ENCODE results near the gene FOXP4.

The FOXP4 gene

GRCh38 chr6:41568202-41568584 lies 22.0 kb downstream of the FOXP4 start:
- DNase-seq, result no peak

GRCh38 chr6:41568585-41569384 lies 22.6 kb downstream of the FOXP4 start:
- DNase-seq, result no peak

GRCh38 chr6:41570259-41570615 lies 24.1 kb downstream of the FOXP4 start:
- no peak for DNase-seq

GRCh38 chr6:41571021-41571780 lies 25.0 kb downstream of the FOXP4 start:
- DNase-seq, result no peak

GRCh38 chr6:41572613-41573012 lies 26.4 kb downstream of the FOXP4 start:
- no peak for DNase-seq

- DNase-seq, result no peak
Measured at GRCh38 chr6:41573276-41573675, 27.1 kb downstream of the FOXP4 start.

GRCh38 chr6:41573985-41574384 lies 27.8 kb downstream of the FOXP4 start:
- no peak for DNase-seq

- no peak for DNase-seq
Measured at GRCh38 chr6:41575598-41575997, 29.4 kb downstream of the FOXP4 start.

- no peak for DNase-seq
Measured at GRCh38 chr6:41576667-41577066, 30.5 kb downstream of the FOXP4 start.

- no peak for DNase-seq
Measured at GRCh38 chr6:41577356-41578216, 31.4 kb downstream of the FOXP4 start.

GRCh38 chr6:41578217-41579087 lies 32.3 kb downstream of the FOXP4 start:
- DNase-seq, result no peak

GRCh38 chr6:41579088-41579610 lies 33.0 kb downstream of the FOXP4 start:
- DNase-seq, result no peak

GRCh38 chr6:41580690-41581089 lies 34.5 kb downstream of the FOXP4 start:
- no peak for DNase-seq

- DNase-seq, result no peak
Measured at GRCh38 chr6:41581381-41581991, 35.3 kb downstream of the FOXP4 start.

GRCh38 chr6:41582540-41582939 lies 36.4 kb downstream of the FOXP4 start:
- DNase-seq, result no peak

- no peak for DNase-seq
Measured at GRCh38 chr6:41583565-41583964, 37.4 kb downstream of the FOXP4 start.

- no peak for DNase-seq
Measured at GRCh38 chr6:41584205-41584604, 38.0 kb downstream of the FOXP4 start.

GRCh38 chr6:41584668-41585205 lies 38.6 kb downstream of the FOXP4 start:
- no peak for DNase-seq

- no peak for DNase-seq
Measured at GRCh38 chr6:41585605-41586004, 39.4 kb downstream of the FOXP4 start.

- DNase-seq, result no peak
Measured at GRCh38 chr6:41586252-41587007, 40.2 kb downstream of the FOXP4 start.
